ENCODE data around the gene TEAD2.

TEAD2 gene

GRCh38 chr19:49336482-49337266 is 25.5 kb downstream of the TEAD2 start:
- no peak for TF ChIP-seq ZFP3 (CRISPR knock-in tag; IDR thresholded peaks at IDR 0.05)
- TF ChIP-seq CSDC2 (CRISPR knock-in tag; IDR thresholded peaks at IDR 0.05) = no peak
- TF ChIP-seq PPARA (CRISPR knock-in tag; IDR thresholded peaks at IDR 0.05; ENCODE audit: borderline replicate concordance) = no peak
- TF ChIP-seq ESRRG (CRISPR knock-in tag; IDR thresholded peaks at IDR 0.05) = no peak
- TF ChIP-seq TSHZ2 (CRISPR knock-in tag; IDR thresholded peaks at IDR 0.05) = no peak
- TF ChIP-seq POU6F1 (CRISPR knock-in tag; IDR thresholded peaks at IDR 0.05; ENCODE audit: borderline replicate concordance, low read depth) = no peak
- TF ChIP-seq ZNF8 (CRISPR knock-in tag; IDR thresholded peaks at IDR 0.05) = no peak
- TF ChIP-seq ZNF70 (CRISPR knock-in tag; IDR thresholded peaks at IDR 0.05) = no peak
- TF ChIP-seq, protein P1, sequence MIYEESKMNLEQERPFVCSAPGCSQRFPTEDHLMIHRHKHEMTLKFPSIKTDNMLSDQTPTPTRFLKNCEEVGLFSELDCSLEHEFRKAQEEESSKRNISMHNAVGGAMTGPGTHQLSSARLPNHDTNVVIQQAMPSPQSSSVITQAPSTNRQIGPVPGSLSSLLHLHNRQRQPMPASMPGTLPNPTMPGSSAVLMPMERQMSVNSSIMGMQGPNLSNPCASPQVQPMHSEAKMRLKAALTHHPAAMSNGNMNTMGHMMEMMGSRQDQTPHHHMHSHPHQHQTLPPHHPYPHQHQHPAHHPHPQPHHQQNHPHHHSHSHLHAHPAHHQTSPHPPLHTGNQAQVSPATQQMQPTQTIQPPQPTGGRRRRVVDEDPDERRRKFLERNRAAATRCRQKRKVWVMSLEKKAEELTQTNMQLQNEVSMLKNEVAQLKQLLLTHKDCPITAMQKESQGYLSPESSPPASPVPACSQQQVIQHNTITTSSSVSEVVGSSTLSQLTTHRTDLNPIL (CRISPR knock-in tag; IDR thresholded peaks at IDR 0.05; ENCODE audit: low read depth) = no peak
- TF ChIP-seq ARNTL (CRISPR knock-in tag; IDR thresholded peaks at IDR 0.05; ENCODE audit: borderline replicate concordance, low read depth) = no peak
- no peak for TF ChIP-seq RARB (CRISPR knock-in tag; IDR thresholded peaks at IDR 0.05)
- no peak for TF ChIP-seq OSR1 (CRISPR knock-in tag; IDR thresholded peaks at IDR 0.05)
- TF ChIP-seq BACH2 (CRISPR knock-in tag; IDR thresholded peaks at IDR 0.05; ENCODE audit: borderline replicate concordance) = no peak
- no peak for TF ChIP-seq ZNF565 (CRISPR knock-in tag; conservative IDR thresholded peaks at IDR 0.05; ENCODE audit: low read depth)
- TF ChIP-seq GLIS3 (CRISPR knock-in tag; IDR thresholded peaks at IDR 0.05) = no peak
- TF ChIP-seq SNAI2 (CRISPR knock-in tag; IDR thresholded peaks at IDR 0.05) = no peak
- no peak for TF ChIP-seq ISL1 (CRISPR knock-in tag; IDR thresholded peaks at IDR 0.05)
- ATAC-seq = no peak

DNA sequence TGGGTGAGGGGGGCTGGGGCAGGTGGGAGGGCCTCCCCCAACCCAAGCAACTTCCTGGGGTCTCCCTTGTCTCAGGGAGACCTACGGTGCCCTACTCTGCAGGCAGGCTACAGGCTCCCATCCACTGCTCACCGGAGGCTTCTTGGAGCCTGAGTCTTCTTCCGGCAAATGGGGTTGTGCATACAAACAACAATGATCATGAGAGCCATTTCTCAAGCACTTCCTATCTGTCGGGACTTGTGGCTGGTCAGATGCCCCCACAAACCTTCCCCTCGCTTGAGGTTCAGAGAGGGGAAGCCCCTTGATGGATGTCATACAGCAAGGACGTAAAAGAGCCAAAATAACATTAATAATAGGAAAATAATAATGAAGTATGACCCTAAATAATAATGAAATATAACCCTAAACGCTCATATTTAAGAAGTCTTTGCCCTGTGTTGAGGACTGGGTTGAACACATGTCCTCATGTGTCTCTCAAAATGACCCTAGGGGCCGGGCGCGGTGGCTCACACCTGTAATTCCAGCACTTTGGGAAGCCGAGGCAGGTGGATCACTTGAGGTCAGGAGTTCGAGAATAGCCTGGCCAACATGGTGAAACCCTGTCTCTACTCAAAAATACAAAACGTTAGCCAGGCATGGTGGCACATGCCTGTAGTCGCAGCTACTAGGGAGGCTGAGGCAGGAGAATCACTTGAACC is 26.3 kb downstream of the TEAD2 start:
- TF ChIP-seq SNAI2 (CRISPR knock-in tag; IDR thresholded peaks at IDR 0.05) = no peak
- no peak for TF ChIP-seq ISL1 (CRISPR knock-in tag; IDR thresholded peaks at IDR 0.05)
- TF ChIP-seq RARB (CRISPR knock-in tag; IDR thresholded peaks at IDR 0.05) = no peak
- TF ChIP-seq TSHZ2 (CRISPR knock-in tag; IDR thresholded peaks at IDR 0.05) = no peak
- TF ChIP-seq ARNTL (CRISPR knock-in tag; IDR thresholded peaks at IDR 0.05; ENCODE audit: borderline replicate concordance, low read depth) = no peak
- no peak for TF ChIP-seq POU6F1 (CRISPR knock-in tag; IDR thresholded peaks at IDR 0.05; ENCODE audit: borderline replicate concordance, low read depth)
- no peak for TF ChIP-seq ZFP3 (CRISPR knock-in tag; IDR thresholded peaks at IDR 0.05)
- TF ChIP-seq ZNF8 (CRISPR knock-in tag; IDR thresholded peaks at IDR 0.05) = no peak
- TF ChIP-seq BACH2 (CRISPR knock-in tag; IDR thresholded peaks at IDR 0.05; ENCODE audit: borderline replicate concordance) = no peak
- TF ChIP-seq GLIS3 (CRISPR knock-in tag; IDR thresholded peaks at IDR 0.05) = no peak
- TF ChIP-seq CSRNP3 (CRISPR knock-in tag; IDR thresholded peaks at IDR 0.05) = no peak
- no peak for TF ChIP-seq ZNF70 (CRISPR knock-in tag; IDR thresholded peaks at IDR 0.05)
- TF ChIP-seq TCF4 (CRISPR knock-in tag; IDR thresholded peaks at IDR 0.05; ENCODE audit: borderline replicate concordance) = no peak
- TF ChIP-seq CSDC2 (CRISPR knock-in tag; IDR thresholded peaks at IDR 0.05) = no peak

More for the DNA sequence above, 26.3 kb downstream of the TEAD2 start:
- no peak for ATAC-seq
